H9 (cell line): Measurements from ENCODE around the gene LRMDA. TPM values are rescaled to one million over a fixed set of nuclear protein-coding genes. Genes with fewer than 3 reads are reported as not detected.

Experiments used
- DNase-seq: peaks from one replicate; pipeline ENCODE4 v3.0.0-alpha.2; 2017
- H2AFZ ChIP-seq: one replicate; pipeline ENCODE4 v1.6.1; 2013; ENCODE audit warnings: mild to moderate bottlenecking, low read length, control low read depth, moderate library complexity
- H2AK5ac ChIP-seq: 2 replicates; pipeline ENCODE4 v1.6.1; 2013; ENCODE audit warnings: low read length, control low read depth, mixed read lengths; ENCODE audit not compliant: insufficient read length
- H2BK120ac ChIP-seq: one replicate; pipeline ENCODE4 v1.6.1; 2013; ENCODE audit warnings: low read depth, mild to moderate bottlenecking, low read length, control low read depth, inconsistent platforms; ENCODE audit not compliant: poor library complexity, severe bottlenecking
- H2BK12ac ChIP-seq: 2 replicates; pipeline ENCODE4 v1.6.1; 2013; ENCODE audit warnings: low read length, control low read depth, mixed read lengths, low read depth; ENCODE audit not compliant: insufficient read length
- H2BK15ac ChIP-seq: 2 replicates; pipeline ENCODE4 v1.6.1; 2013; ENCODE audit warnings: low read depth, low read length, control low read depth
- H2BK20ac ChIP-seq: one replicate; pipeline ENCODE4 v1.6.1; 2013; ENCODE audit warnings: low read depth, mild to moderate bottlenecking, low read length, control low read depth, inconsistent platforms; ENCODE audit not compliant: poor library complexity, severe bottlenecking
- H2BK5ac ChIP-seq: 2 replicates; pipeline ENCODE4 v1.6.1; 2013; ENCODE audit warnings: low read length, control low read depth, mixed read lengths; ENCODE audit not compliant: insufficient read length
- H3K14ac ChIP-seq: 2 replicates; pipeline ENCODE4 v1.6.1; 2013; ENCODE audit warnings: low read length, control low read depth; ENCODE audit not compliant: insufficient read depth
- H3K18ac ChIP-seq: 2 replicates; pipeline ENCODE4 v1.6.1; 2013; ENCODE audit warnings: low read depth, mild to moderate bottlenecking, mixed read lengths, low read length, control low read depth; ENCODE audit not compliant: insufficient read length
- H3K23ac ChIP-seq: 2 replicates; pipeline ENCODE4 v1.6.1; 2013; ENCODE audit warnings: low read length, control low read depth, mixed read lengths, low read depth; ENCODE audit not compliant: insufficient read length
- H3K23me2 ChIP-seq: 2 replicates; pipeline ENCODE4 v1.6.1; 2013; ENCODE audit warnings: low read depth, mild to moderate bottlenecking, mixed read lengths, low read length, control low read depth; ENCODE audit not compliant: insufficient read length, poor library complexity, severe bottlenecking
- H3K27ac ChIP-seq: 2 replicates; pipeline ENCODE4 v1.5.1; 2013; ENCODE audit warnings: low read length, control low read depth, mixed read lengths, low read depth; ENCODE audit not compliant: insufficient read length
- H3K27me3 ChIP-seq: 2 replicates; pipeline ENCODE4 v1.6.1; 2013; ENCODE audit warnings: low read length, control low read depth, inconsistent platforms; ENCODE audit not compliant: insufficient read depth
- H3K4ac ChIP-seq: 2 replicates; pipeline ENCODE4 v1.6.1; 2013; ENCODE audit warnings: low read depth, mild to moderate bottlenecking, control low read depth, inconsistent platforms, low read length, moderate library complexity
- H3K4me1 ChIP-seq: 2 replicates; pipeline ENCODE4 v1.6.1; 2013; ENCODE audit warnings: low read length, control low read depth, inconsistent platforms; ENCODE audit not compliant: insufficient read depth
- H3K4me2 ChIP-seq: 2 replicates; pipeline ENCODE4 v1.6.1; 2013; ENCODE audit warnings: low read length, control low read depth, mixed read lengths; ENCODE audit not compliant: insufficient read length, insufficient read depth
- H3K56ac ChIP-seq: 2 replicates; pipeline ENCODE4 v1.6.1; 2013; ENCODE audit warnings: low read depth, mild to moderate bottlenecking, mixed read lengths, low read length, control low read depth; ENCODE audit not compliant: insufficient read length
- H3K79me1 ChIP-seq: 2 replicates; pipeline ENCODE4 v1.6.1; 2013; ENCODE audit warnings: low read depth, mild to moderate bottlenecking, moderate library complexity, low read length, control low read depth, inconsistent platforms; ENCODE audit not compliant: insufficient read depth, poor library complexity, severe bottlenecking
- H3K79me2 ChIP-seq: 2 replicates; pipeline ENCODE4 v1.6.1; 2013; ENCODE audit warnings: low read length, control low read depth, inconsistent platforms; ENCODE audit not compliant: insufficient read depth
- H3K9ac ChIP-seq: 2 replicates; pipeline ENCODE4 v1.6.1; 2013; ENCODE audit warnings: low read length, control low read depth, mixed read lengths; ENCODE audit not compliant: insufficient read length; ENCODE audit errors: extremely low read depth
- H3K9me3 ChIP-seq: one replicate; pipeline ENCODE4 v1.6.1; 2013; ENCODE audit warnings: low read depth, low read length, inconsistent platforms; ENCODE audit not compliant: control insufficient read depth
- H3T11ph ChIP-seq: one replicate; pipeline ENCODE4 v1.6.1; 2013; ENCODE audit warnings: mild to moderate bottlenecking, low read length, control low read depth, inconsistent platforms
- H4K20me1 ChIP-seq: one replicate; pipeline ENCODE4 v1.6.1; 2013; ENCODE audit not compliant: control insufficient read depth, insufficient read length, insufficient read depth
- H4K5ac ChIP-seq: 2 replicates; pipeline ENCODE4 v1.6.1; 2013; ENCODE audit warnings: low read depth, mild to moderate bottlenecking, mixed read lengths, low read length, control low read depth; ENCODE audit not compliant: insufficient read length
- H4K8ac ChIP-seq: replicated peaks from 2 replicates; pipeline ENCODE4 v1.6.1; 2013; ENCODE audit warnings: low read length, control low read depth, mixed read lengths, low read depth; ENCODE audit not compliant: insufficient read length
- H4K91ac ChIP-seq: 2 replicates; pipeline ENCODE4 v1.6.1; 2013; ENCODE audit warnings: low read depth, mild to moderate bottlenecking, moderate library complexity, mixed read lengths, low read length, control low read depth; ENCODE audit not compliant: insufficient read length
- H3K27ac Mint-ChIP-seq, 3 experiments: 2 replicates in 2 of 3; 3 replicates in 1 of 3; pipeline ENCODE4 v1.8.0; 2020 to 2021; ENCODE audit warnings: mixed read lengths in 3 of 3, mild to moderate bottlenecking in 1 of 3, moderate library complexity in 1 of 3
- H3K27me3 Mint-ChIP-seq: 2 replicates; pipeline ENCODE4 v1.8.0; 2021; ENCODE audit warnings: low read depth, mild to moderate bottlenecking, moderate library complexity, mixed read lengths
- H3K36me3 Mint-ChIP-seq, 3 experiments: 2 replicates in 2 of 3; 3 replicates in 1 of 3; pipeline ENCODE4 v1.8.0; 2020 to 2021; ENCODE audit warnings: low read depth in 3 of 3, mixed read lengths in 3 of 3; ENCODE audit not compliant: insufficient read depth in 1 of 3
- H3K4me1 Mint-ChIP-seq, 2 experiments: 2 replicates each; pipeline ENCODE4 v1.8.0; 2020; ENCODE audit warnings: mixed read lengths in 2 of 2
- H3K4me3 Mint-ChIP-seq, 2 experiments: 2 replicates in 1 of 2; 3 replicates in 1 of 2; pipeline ENCODE4 v1.8.0; 2020 to 2021; ENCODE audit warnings: mild to moderate bottlenecking in 2 of 2, mixed read lengths in 2 of 2, moderate library complexity in 1 of 2
- H3K9me3 Mint-ChIP-seq, 2 experiments: 2 replicates in 1 of 2; 3 replicates in 1 of 2; pipeline ENCODE4 v1.8.0; 2020; ENCODE audit warnings: mild to moderate bottlenecking in 2 of 2, mixed read lengths in 2 of 2, moderate library complexity in 1 of 2
- CTCF ChIP-seq: fragments of 200-600 bp; sonication (generic); conservative IDR thresholded peaks from 3 replicates; pipeline ENCODE4 v1.8.0; 2021; ENCODE audit warnings: antibody characterized with exemption, mild to moderate bottlenecking
- WGBS: extraction: QIAGEN DNeasy Blood & Tissue Kit; methylation state at CpG from one replicate; pipeline ENCODE4 v1.1.7; 2013; ENCODE audit warnings: missing lambda C conversion rate, low lambda C conversion rate, mixed read lengths; ENCODE audit not compliant: insufficient read length; ENCODE audit errors: extremely low coverage; 5-methylcytosine and 5-hydroxymethylcytosine counted together
- total RNA-seq: library from RNA; stranded (reverse); gene quantifications from 2 replicates; pipeline ENCODE4 v1.2.1, GENCODE V29; 2021

LRMDA gene
- total RNA-seq, 1 experiment from 2014 or later: 1.8 TPM

- Histone ChIP-seq H3K23me2 (no peaks in the 10 kb centered on the region), H2BK12ac (no peak overlapping the region), H4K8ac (no peak overlapping the region), H2BK20ac (no peak overlapping the region), H2BK120ac (no peak overlapping the region), H2BK15ac (no peak overlapping the region), H4K5ac (no peak overlapping the region), H3K9me3 (no peaks in the 10 kb centered on the region), H2AFZ (no peak overlapping the region), H3K18ac (no peak overlapping the region), H3K27me3 (peaks cover 66% of the 10 kb centered on the region), H3K23ac (no peak overlapping the region), H3K56ac (no peak overlapping the region), H3K27ac (no peak overlapping the region), H3K9ac (no peak overlapping the region), H2AK5ac (no peak overlapping the region), H3K79me1 (no peaks in the 10 kb centered on the region), H3K4me2 (no peak overlapping the region), H3K14ac (no peak overlapping the region), H3K4me1 (no peaks in the 10 kb centered on the region), H4K91ac (no peak overlapping the region), H3K4ac (no peak overlapping the region), H2BK5ac (no peak overlapping the region), H3T11ph (no peak overlapping the region), H3K79me2 (no peaks in the 10 kb centered on the region), H4K20me1 (peaks cover 2% of the 10 kb centered on the region)
- H3K27me3 Mint-ChIP-seq: peaks cover 100% of the 10 kb centered on the region
- no peak for DNase-seq
- TF ChIP-seq CTCF: no peak
- H3K9me3 Mint-ChIP-seq: no peaks in the 10 kb centered on the region; a peak in 1 of 5 replicates
- no CpG with 5 or more reads among the region's 8 CpGs for WGBS
- H3K27ac Mint-ChIP-seq: no peak overlapping the region
- no peaks in the 10 kb centered on the region; a peak in 1 of 7 replicates for H3K36me3 Mint-ChIP-seq
- peaks cover 12% of the 10 kb centered on the region in 2 experiments for H3K4me1 Mint-ChIP-seq
- H3K4me3 Mint-ChIP-seq: no peak overlapping the region
Observed at GRCh38 chr10:75418712-75419111, 12.7 kb upstream of the LRMDA start.
